Measurements from ENCODE around the gene SVIL. TPM values are rescaled to one million over a fixed set of nuclear protein-coding genes. Genes with fewer than 3 reads are reported as not detected.

Gene SVIL
- total and polyA plus RNA-seq, 2 experiments from 2014 or later, result 5.9 to 7.3 TPM

- Histone ChIP-seq H3K9me3 (ENCODE audit: low read depth) (no peaks in the 10 kb centered on the region), H3K27ac (no peak overlapping the region), H3K27me3 (replicated peaks; ENCODE audit: insufficient read depth) (no peaks in the 10 kb centered on the region), H3F3A (ENCODE audit: insufficient read depth) (peaks cover 12% of the 10 kb centered on the region), H3K9ac (no peak overlapping the region), H3K4me1 (ENCODE audit: insufficient read depth) (peaks cover 11% of the 10 kb centered on the region; the same call in 1 of the 2 replicates), H3K4me2 (ENCODE audit: unreplicated experiment) (no peak overlapping the region), H3K4me3 (no peak overlapping the region), H4K20me1 (ENCODE audit: insufficient read depth) (peaks cover 17% of the 10 kb centered on the region), H3K9me2 (ENCODE audit: insufficient read depth) (no peaks in the 10 kb centered on the region), H3K36me3 (ENCODE audit: low read depth) (peaks cover 5% of the 10 kb centered on the region), H3K79me2 (ENCODE audit: insufficient read depth) (peaks cover 81% of the 10 kb centered on the region), H2AFZ (no peak overlapping the region)
- no peak for TF ChIP-seq EZH2phosphoT487 (IDR thresholded peaks at IDR 0.05; ENCODE audit: insufficient read depth, low read depth)
- DNase-seq, result no peak
- in situ Hi-C loops (cut with MboI), result no loop called here
- 96 to 100% methylated on average over 1 of the region's 1 CpG for WGBS, 2 experiments (ENCODE audit: low coverage in 1 of 2, low lambda C conversion rate in 2 of 2, missing lambda C conversion rate in 2 of 2)
Observed at GRCh38 chr10:29431711-29432110, 203.1 kb downstream of the SVIL start.

- peak; percentile 33 for DNase-seq
- no peak for TF ChIP-seq EZH2phosphoT487 (IDR thresholded peaks at IDR 0.05; ENCODE audit: insufficient read depth, low read depth)
- TF ChIP-seq EZH2 (IDR thresholded peaks at IDR 0.05; ENCODE audit: insufficient read depth, poor library complexity, severe bottlenecking), result no peak
- Histone ChIP-seq H3K27me3 (replicated peaks; ENCODE audit: insufficient read depth) (no peaks in the 10 kb centered on the region), H3K27ac (no peak overlapping the region), H3K36me3 (ENCODE audit: low read depth) (peaks cover 5% of the 10 kb centered on the region), H3K4me3 (no peak overlapping the region), H3K4me2 (ENCODE audit: unreplicated experiment) (no peak overlapping the region), H3F3A (ENCODE audit: insufficient read depth) (peaks cover 4% of the 10 kb centered on the region), H3K79me2 (ENCODE audit: insufficient read depth) (peaks cover 81% of the 10 kb centered on the region), H3K9me2 (ENCODE audit: insufficient read depth) (no peaks in the 10 kb centered on the region), H3K9ac (no peak overlapping the region), H4K20me1 (ENCODE audit: insufficient read depth) (peaks cover 17% of the 10 kb centered on the region), H2AFZ (no peak overlapping the region), H3K9me3 (ENCODE audit: low read depth) (no peaks in the 10 kb centered on the region), H3K4me1 (ENCODE audit: insufficient read depth) (no peaks in the 10 kb centered on the region)
- in situ Hi-C loops (cut with MboI), result no loop called here
- 56 to 61% methylated on average over 3 to 4 of the region's 4 CpGs for WGBS, 2 experiments (ENCODE audit: low coverage in 1 of 2, low lambda C conversion rate in 2 of 2, missing lambda C conversion rate in 2 of 2)
Observed at GRCh38 chr10:29430101-29430500, 204.7 kb downstream of the SVIL start.

GRCh38 chr10:29428486-29428885 is 206.3 kb downstream of the SVIL start:
- Histone ChIP-seq H3K9me3 (ENCODE audit: low read depth) (no peaks in the 10 kb centered on the region), H2AFZ (no peak overlapping the region), H3K4me1 (ENCODE audit: insufficient read depth) (no peaks in the 10 kb centered on the region), H3F3A (ENCODE audit: insufficient read depth) (peaks cover 4% of the 10 kb centered on the region; the same call in 1 of the 2 replicates), H3K9ac (no peak overlapping the region), H4K20me1 (ENCODE audit: insufficient read depth) (peaks cover 9% of the 10 kb centered on the region; the same call in 1 of the 2 replicates), H3K4me3 (no peak overlapping the region), H3K4me2 (ENCODE audit: unreplicated experiment) (no peak overlapping the region), H3K27ac (no peak overlapping the region), H3K27me3 (replicated peaks; ENCODE audit: insufficient read depth) (no peaks in the 10 kb centered on the region), H3K79me2 (ENCODE audit: insufficient read depth) (peaks cover 81% of the 10 kb centered on the region), H3K36me3 (ENCODE audit: low read depth) (peaks cover 14% of the 10 kb centered on the region), H3K9me2 (ENCODE audit: insufficient read depth) (no peaks in the 10 kb centered on the region)
- WGBS, 2 experiments (ENCODE audit: low coverage in 1 of 2, low lambda C conversion rate in 2 of 2, missing lambda C conversion rate in 2 of 2), result 66 to 72% methylated on average over 8 of the region's 8 CpGs
- DNase-seq, result no peak
- TF ChIP-seq EZH2 (IDR thresholded peaks at IDR 0.05; ENCODE audit: insufficient read depth, poor library complexity, severe bottlenecking) (no peak), EZH2phosphoT487 (IDR thresholded peaks at IDR 0.05; ENCODE audit: insufficient read depth, low read depth) (no peak)
- in situ Hi-C loops (cut with MboI), result no loop called here

GRCh38 chr10:29427667-29428066 is 207.1 kb downstream of the SVIL start:
- H3K27ac ChIP-seq, result no peak overlapping the region
- no peak overlapping the region for H3K9ac ChIP-seq
- H2AFZ ChIP-seq, result no peak overlapping the region
- H3K4me1 ChIP-seq (ENCODE audit: insufficient read depth), result no peaks in the 10 kb centered on the region
- WGBS, 2 experiments (ENCODE audit: low coverage in 1 of 2, low lambda C conversion rate in 2 of 2, missing lambda C conversion rate in 2 of 2), result 77 to 79% methylated on average over 2 of the region's 2 CpGs
- in situ Hi-C loops (cut with MboI), result no loop called here
- no peak overlapping the region for H3K4me2 ChIP-seq (ENCODE audit: unreplicated experiment)
- no peak for DNase-seq
- TF ChIP-seq EZH2phosphoT487 (IDR thresholded peaks at IDR 0.05; ENCODE audit: insufficient read depth, low read depth) (no peak), EZH2 (IDR thresholded peaks at IDR 0.05; ENCODE audit: insufficient read depth, poor library complexity, severe bottlenecking) (no peak)
- H3K4me3 ChIP-seq, result no peak overlapping the region
- no peaks in the 10 kb centered on the region for H3K9me3 ChIP-seq (ENCODE audit: low read depth)
- H3K79me2 ChIP-seq (ENCODE audit: insufficient read depth), result peaks cover 76% of the 10 kb centered on the region
- no peaks in the 10 kb centered on the region for H3K27me3 ChIP-seq (replicated peaks; ENCODE audit: insufficient read depth)
- H3K36me3 ChIP-seq (ENCODE audit: low read depth), result peaks cover 17% of the 10 kb centered on the region
- H4K20me1 ChIP-seq (ENCODE audit: insufficient read depth), result peaks cover 9% of the 10 kb centered on the region; the same call in 1 of the 2 replicates
- peaks cover 4% of the 10 kb centered on the region; the same call in 1 of the 2 replicates for H3F3A ChIP-seq (ENCODE audit: insufficient read depth)
- H3K9me2 ChIP-seq (ENCODE audit: insufficient read depth), result no peaks in the 10 kb centered on the region

- Histone ChIP-seq H3K9me3 (ENCODE audit: low read depth) (no peaks in the 10 kb centered on the region), H3K27me3 (replicated peaks; ENCODE audit: insufficient read depth) (no peaks in the 10 kb centered on the region), H3K4me3 (no peak overlapping the region), H3K9me2 (ENCODE audit: insufficient read depth) (no peaks in the 10 kb centered on the region), H3K4me1 (ENCODE audit: insufficient read depth) (no peaks in the 10 kb centered on the region), H3K36me3 (ENCODE audit: low read depth) (peaks cover 29% of the 10 kb centered on the region), H3K4me2 (ENCODE audit: unreplicated experiment) (no peak overlapping the region), H4K20me1 (ENCODE audit: insufficient read depth) (peaks cover 9% of the 10 kb centered on the region; the same call in 1 of the 2 replicates), H3F3A (ENCODE audit: insufficient read depth) (peaks cover 4% of the 10 kb centered on the region; the same call in 1 of the 2 replicates), H2AFZ (no peak overlapping the region), H3K79me2 (ENCODE audit: insufficient read depth) (peaks cover 78% of the 10 kb centered on the region), H3K9ac (no peak overlapping the region), H3K27ac (no peak overlapping the region)
- in situ Hi-C loops (cut with MboI), result no loop called here
- WGBS, 2 experiments (ENCODE audit: low coverage in 1 of 2, low lambda C conversion rate in 2 of 2, missing lambda C conversion rate in 2 of 2), result 5 to 15% methylated on average over 1 of the region's 1 CpG
- DNase-seq, result peak; percentile 19
- TF ChIP-seq EZH2phosphoT487 (IDR thresholded peaks at IDR 0.05; ENCODE audit: insufficient read depth, low read depth), result no peak
- TF ChIP-seq EZH2 (IDR thresholded peaks at IDR 0.05; ENCODE audit: insufficient read depth, poor library complexity, severe bottlenecking), result no peak
Observed at GRCh38 chr10:29426420-29426819, 208.4 kb downstream of the SVIL start.

Measured in GM23248 (cell line).